Gastroesophageal sphincter (tissue), 3 donors: ENCODE results near the gene LEKR1.

Experiments used
- CTCF ChIP-seq, 4 experiments: fragments of 200-600 bp in 2 of 4; fragments of 450-650 bp in 2 of 4; sonication (generic) in 1 of 4; IDR thresholded peaks; one replicate each; pipeline ENCODE4 v1.5.1; 2017 to 2019; ENCODE audit warnings: antibody characterized with exemption in 4 of 4, mild to moderate bottlenecking in 2 of 4, moderate library complexity in 2 of 4
- EP300 ChIP-seq: sonication (generic); formaldehyde crosslinking; IDR thresholded peaks from one replicate; pipeline ENCODE4 v1.6.1; 2017; ENCODE audit warnings: antibody characterized with exemption, mild to moderate bottlenecking
- POLR2A ChIP-seq, 2 donors: fragments of 450-650 bp; IDR thresholded peaks; one replicate each; pipeline ENCODE4 v1.6.1; 2017; ENCODE audit warnings: antibody characterized with exemption in 2 of 2, mild to moderate bottlenecking in 2 of 2, moderate library complexity in 1 of 2
- POLR2AphosphoS5 ChIP-seq: sonication (generic); formaldehyde crosslinking; IDR thresholded peaks from one replicate; pipeline ENCODE4 v1.6.1; 2017; ENCODE audit warnings: antibody characterized with exemption

- TF ChIP-seq CTCF (IDR thresholded peaks at IDR 0.05), result no peak
- TF ChIP-seq EP300, result no peak
- TF ChIP-seq POLR2A (IDR thresholded peaks at IDR 0.05), result no peak
- TF ChIP-seq POLR2AphosphoS5, result no peak
Observed at GRCh38 chr3:156860873-156861272, 34.7 kb downstream of the LEKR1 start.
